GM21367 (cell line): Measurements from ENCODE around the gene NADSYN1.

Source experiments
- ATAC-seq: cut with Tn5 transposase; IDR thresholded peaks from one replicate; pipeline ENCODE4 v1.9.1; 2021; ENCODE audit not compliant: unreplicated experiment

The NADSYN1 gene

GRCh38 chr11:71432761-71433647 is 20.0 kb upstream of the NADSYN1 start:
- no peak for ATAC-seq

DNA sequence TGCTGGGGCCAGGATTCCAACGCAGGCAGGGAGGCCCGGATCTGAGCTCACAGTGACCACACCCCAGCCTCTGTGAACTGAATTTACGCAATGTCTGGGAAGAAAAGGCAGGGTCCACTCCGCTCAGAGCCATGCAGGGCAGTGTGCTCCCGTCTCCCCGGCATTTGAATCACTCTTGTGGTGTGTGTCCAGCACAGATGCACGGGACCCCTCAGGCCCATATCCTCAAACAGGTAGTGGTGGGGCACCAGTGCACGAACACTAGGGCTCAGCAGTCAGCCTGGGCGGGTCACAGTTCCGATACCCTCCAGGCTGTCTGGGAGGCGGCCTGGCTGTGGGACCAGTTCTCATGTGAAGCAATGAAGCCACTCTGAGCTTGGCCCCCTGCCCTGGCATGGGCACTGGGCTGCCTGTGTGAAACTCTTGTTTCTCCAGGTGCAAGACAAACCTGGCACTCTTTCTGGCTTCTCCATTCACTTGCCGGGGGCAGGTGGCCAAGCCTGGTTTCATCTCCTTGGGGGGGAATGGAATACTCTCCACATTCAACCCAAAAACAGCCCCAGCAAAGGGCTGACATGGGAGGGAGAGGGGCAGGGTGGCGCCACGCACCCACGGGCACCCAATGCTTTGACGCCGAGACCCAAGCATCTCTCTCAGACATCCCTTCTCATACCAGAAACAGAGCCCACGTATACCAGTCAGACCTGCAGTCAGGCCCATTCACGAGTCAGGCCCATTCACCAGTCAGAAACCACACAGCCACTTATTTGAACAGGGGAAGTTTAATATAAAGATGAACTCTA is 19.2 kb upstream of the NADSYN1 start:
- ATAC-seq = no peak

DNA sequence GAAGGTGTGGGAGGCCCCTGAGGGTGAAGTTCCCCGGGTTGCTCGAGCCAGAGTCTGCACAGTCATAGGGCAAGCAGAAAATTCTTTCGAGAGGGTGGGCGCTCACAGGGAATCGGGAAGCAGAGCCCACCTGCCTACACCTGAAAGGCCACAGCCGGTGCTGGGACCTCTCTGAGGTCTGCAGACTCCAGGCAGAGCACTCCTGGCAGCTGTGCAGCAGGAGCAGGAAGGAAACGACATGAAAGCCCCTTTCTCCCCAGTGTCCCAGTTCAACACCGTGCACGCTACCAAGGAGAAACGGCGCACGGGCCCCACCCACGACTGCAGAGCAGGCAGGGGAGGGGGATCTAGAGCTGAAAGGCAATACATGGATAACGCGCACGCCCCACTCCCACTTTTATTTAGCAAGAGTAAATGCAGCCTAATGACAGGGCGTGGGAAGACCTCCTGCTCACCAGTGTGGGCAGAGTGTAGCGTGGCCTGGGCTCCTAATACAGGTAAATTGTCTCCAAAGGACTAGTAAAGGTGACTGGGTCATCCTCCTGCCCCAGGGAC is 18.4 kb upstream of the NADSYN1 start:
- ATAC-seq = no peak

DNA sequence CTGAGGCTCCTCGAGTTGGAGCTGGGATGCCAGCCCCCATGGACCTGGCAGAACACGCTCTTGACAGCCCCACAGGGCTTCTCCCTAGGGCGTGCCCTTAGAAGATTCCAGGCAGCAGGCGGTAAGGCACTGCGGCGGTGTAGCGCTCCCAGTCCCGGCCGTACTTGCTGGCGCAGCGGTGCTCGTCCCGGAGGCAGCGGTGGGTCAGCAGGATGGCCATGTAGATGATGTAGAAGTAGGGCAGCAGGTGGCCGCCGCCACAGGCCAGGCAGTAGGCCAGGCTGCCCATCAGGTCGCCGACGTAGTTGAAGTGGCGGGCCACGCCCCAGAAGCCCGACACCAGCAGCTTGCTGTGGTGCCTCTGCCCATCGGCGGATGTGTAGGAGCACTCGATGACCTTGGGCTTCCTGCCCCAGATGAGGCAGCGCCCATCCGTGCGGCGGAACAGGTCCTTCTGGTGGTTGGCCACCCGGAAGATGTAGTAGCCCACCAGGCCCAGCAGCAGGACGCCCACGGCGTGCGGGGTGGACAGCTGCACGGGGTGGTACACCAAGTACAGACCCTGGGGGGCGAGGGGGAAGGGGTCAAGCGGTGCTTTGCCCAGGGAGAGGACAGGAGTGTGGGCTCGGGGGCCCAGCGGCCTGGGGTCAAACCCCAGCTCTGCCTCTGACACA is 17.6 kb upstream of the NADSYN1 start:
- ATAC-seq = no peak

DNA sequence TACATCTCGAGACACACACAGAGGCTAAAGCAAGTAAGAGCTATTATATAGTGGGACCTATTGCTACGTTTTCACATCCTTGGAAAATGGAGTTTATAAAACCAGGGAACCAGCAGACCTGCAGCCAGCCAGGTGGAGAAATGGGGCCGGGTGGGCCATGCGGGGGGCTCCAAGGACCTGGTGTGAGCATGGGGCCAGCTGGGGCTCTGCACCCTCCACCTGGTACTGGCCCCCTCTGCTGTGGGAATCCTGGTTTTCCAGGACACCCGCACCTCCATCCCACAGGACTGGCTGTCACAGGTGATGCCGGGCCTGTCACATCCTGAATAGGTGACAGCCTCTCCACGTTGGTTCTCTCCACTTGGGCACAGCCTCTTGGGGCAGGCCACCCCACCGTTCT is 16.1 kb upstream of the NADSYN1 start:
- ATAC-seq = no peak

DNA sequence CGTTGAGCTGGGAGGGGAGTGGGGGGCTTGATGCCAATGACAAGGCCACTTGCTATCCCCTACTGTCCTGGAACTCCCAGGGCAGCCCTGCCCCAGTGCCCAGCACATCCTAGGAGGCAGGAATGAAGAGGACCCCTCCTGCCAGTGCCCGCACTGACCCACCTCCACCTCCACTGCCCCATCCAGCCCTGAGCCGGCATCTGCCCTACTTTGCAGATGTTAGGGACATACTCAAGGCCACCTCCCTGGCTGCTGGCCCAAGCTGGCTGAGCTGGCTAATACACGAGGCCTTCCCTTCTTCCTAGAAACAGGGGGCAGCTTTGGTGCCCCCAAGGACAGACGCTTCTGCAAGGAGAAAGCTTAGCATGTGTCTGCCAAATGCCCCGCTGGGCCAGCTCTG is 15.6 kb upstream of the NADSYN1 start:
- no peak for ATAC-seq

DNA sequence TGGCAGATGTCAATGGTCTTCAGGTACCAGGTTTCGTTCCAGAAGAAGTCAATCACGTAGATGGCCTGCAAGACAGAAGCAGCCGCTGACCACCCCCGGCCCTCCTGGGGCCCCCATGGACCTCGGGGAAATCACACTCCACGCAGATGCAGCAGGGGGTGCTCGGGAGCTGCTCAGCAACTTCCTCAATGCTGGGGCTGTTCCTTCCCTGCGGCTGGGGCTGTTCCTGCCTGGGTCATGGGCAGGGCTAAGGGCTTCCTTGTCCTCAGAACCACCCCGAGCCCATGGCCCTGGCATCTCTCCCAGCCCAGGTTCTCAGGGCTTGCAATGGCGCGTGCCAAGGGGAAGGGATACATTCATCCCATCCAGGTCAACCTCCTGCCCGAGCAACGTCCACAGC is 15.1 kb upstream of the NADSYN1 start:
- ATAC-seq = no peak

DNA sequence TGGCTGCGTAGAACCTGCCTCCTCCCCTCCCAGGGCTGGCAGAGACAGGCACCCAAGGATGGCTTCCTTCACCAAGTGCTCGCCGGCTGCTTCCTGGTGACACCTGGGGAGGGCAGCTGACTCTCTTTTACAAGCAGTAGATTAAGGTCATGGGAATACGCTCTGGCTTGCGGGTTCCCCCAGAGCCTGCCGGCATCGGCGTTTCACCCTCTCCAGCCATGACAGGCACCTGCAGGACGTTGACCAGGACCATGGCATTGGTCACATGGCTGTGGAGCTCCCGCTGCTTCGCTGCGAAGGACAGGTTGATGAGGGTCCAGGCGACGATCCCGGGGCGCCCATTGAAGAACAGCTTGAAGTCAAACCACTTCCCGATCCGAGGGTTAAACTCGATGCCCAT is 14.4 kb upstream of the NADSYN1 start:
- ATAC-seq = no peak

- no peak for ATAC-seq
Observed at GRCh38 chr11:71440021-71440755, 12.8 kb upstream of the NADSYN1 start.

GRCh38 chr11:71441251-71441650 is 11.8 kb upstream of the NADSYN1 start:
- ATAC-seq = no peak

DNA sequence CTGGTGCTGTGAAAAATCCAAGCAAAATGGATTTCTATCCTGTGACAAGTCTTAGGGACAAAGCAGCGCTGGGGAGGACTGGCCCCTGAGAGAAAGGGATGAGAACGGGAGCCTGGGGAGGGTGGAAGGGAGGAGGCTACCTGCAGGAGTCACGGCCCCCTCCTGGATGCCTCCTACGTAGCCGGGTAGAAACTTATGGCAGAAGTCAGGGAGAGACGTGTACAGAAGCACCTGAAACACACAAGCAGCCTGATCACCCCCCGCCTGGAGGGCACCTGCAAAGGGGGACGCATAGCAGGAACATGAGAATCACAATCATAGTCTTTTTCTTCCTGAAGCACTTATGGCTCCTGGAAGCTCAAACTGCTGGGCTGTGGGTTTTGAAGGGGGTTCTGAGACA is 10.9 kb upstream of the NADSYN1 start:
- no peak for ATAC-seq

GRCh38 chr11:71442880-71443279 is 10.1 kb upstream of the NADSYN1 start:
- no peak for ATAC-seq

DNA sequence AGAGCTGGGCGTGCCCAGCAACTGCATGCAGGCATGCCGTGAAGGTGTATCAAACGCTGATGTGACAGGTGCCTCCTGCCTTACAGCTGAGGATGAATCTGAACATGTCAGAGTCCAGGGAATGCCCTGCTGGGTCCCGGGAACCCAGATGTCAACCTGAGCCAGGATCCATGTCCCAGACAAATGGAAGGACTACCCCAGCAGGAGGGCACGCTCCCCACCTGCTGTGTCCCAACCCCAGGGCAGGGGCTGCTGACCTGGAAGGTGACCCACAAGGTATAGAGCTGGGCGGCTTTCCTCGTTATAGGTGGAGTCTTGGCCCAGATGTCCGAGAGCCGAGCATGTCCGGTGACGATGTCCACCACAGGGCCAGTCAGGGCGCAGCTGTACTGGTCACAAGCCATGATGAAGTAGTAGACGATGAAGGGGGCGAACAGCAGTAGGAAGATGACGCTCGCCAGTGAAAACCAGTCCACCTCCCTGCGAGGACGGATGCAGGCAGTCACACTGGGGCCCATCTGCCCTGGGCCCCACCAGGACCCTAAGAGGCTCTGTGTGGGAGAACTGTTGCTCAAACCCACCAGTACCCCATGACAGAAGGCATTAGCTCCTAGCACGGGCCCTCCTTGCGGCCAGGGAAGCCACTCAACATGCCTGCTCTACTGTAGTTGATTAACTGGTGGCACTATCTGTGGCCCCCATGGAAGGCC is 9.1 kb upstream of the NADSYN1 start:
- ATAC-seq = no peak

GRCh38 chr11:71444811-71445210 is 8.2 kb upstream of the NADSYN1 start:
- ATAC-seq = no peak

DNA sequence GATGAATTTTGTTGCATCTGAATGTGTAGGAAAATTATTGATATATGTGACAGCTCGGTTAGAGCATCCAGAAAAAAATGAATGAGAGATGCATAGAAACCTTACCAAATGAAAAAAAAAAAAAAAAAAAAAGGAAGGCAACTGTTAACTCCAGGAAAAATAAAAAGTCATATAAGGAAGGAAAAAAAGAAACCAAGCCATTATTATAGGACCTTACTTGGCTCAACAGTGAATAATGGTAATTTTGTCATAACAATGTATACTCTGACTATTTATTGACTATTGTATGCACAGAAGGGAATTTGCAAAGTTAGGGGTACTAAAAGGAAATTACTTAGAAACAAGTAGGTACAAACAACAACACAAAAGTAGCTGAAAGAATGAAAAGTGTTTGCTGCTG is 6.9 kb upstream of the NADSYN1 start:
- ATAC-seq = no peak

DNA sequence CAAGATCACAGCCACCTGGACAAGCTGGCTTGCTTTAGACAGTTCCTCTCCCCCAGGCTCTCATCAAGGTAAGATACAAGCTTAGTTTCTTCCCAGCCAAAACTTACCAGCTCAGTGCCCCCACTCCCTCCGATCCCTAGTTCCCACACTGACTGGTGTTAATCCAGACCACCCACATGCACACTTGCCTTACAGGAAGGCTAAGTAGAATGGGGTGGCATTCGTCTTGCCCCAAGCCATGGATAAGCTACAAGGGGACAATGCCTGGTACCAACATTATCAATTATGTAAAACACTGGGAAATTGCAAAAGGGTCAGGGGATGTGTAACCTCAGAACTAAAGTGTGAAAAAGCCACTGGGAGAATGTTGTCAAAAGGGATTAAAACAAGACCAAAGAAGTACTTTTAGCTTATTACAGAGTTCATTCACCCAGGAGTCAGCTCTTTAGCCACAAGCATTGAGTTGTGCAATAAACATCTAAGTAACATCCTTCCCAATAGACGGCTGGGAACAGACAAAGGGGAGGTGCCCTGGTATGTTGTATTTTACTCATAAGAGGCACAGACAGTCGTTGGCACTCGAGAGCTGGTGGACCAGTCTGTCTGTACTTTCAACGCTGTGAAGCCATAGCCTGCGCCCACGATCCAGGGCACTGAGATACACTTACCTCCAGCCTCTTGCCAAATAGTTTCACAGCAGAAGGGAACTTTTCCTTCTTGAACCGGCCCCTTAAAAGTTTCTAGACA is 5.9 kb upstream of the NADSYN1 start:
- ATAC-seq = no peak

DNA sequence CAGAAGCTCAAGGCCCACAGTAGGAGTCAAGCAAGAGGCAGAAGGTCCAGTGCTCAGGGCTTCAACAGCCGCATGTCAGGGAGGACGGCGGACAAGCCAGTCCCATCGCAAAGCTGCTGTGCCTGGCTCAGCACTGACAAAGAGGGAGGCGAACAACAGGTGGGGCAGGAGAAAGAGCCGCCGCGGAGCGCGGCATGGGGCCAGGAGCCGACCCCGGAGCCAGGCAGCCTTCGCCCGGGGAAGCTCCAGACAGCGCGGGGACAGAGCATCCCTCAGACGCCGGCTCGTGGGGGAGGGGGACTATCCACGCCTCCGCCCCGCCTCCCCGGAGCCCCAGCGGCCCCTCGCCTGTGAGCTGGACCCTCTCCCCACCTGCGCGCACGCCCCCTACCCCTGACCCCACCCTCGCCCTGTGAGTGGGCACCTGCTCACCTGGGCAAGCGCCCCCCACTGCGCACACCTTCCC is 5.2 kb upstream of the NADSYN1 start:
- peak; percentile 1 for ATAC-seq

GRCh38 chr11:71448257-71449171 is 4.5 kb upstream of the NADSYN1 start, which contains the start of gene DHCR7:
TSS of gene DHCR7 (minus strand) at chr11:71448393. CDS start at chr11:71444952, 3,441 bp downstream.
- peak; percentile 61 for ATAC-seq
